K562 (cell line): ENCODE measurements around the gene FASTKD1. TPM values are rescaled to one million over a fixed set of nuclear protein-coding genes. Genes with fewer than 3 reads are reported as not detected.

Experiments
- ARHGAP35 ChIP-seq: fragments of 450-650 bp; IDR thresholded peaks from 2 replicates; pipeline ENCODE4 v1.6.1; 2018; ENCODE audit not compliant: partially characterized antibody
- CCAR2 ChIP-seq: fragments of 200-400 bp; formaldehyde crosslinking; IDR thresholded peaks from 2 replicates; pipeline ENCODE4 v1.6.1; 2017; ENCODE audit warnings: mild to moderate bottlenecking, low read depth, low read length
- CHCHD3 ChIP-seq: fragments of 250-450 bp; sonication (Bioruptor Pico); IDR thresholded peaks from 2 replicates; pipeline ENCODE4 v2.1.2; 2022; ENCODE audit warnings: mild to moderate bottlenecking
- CREM ChIP-seq: IDR thresholded peaks from 2 replicates; pipeline ENCODE4 v1.6.1; 2014; ENCODE audit warnings: antibody characterized with exemption, low read depth
- HDAC1 ChIP-seq, 2 experiments: fragments of 450-650 bp; IDR thresholded peaks; 2 replicates each; pipeline ENCODE4 v1.6.1; 2016 to 2017; ENCODE audit warnings: inconsistent platforms in 1 of 2, mild to moderate bottlenecking in 1 of 2, moderate library complexity in 1 of 2
- KAT8 ChIP-seq: fragments of 450-650 bp; IDR thresholded peaks from 2 replicates; pipeline ENCODE4 v1.6.1; 2016; ENCODE audit warnings: low read depth, mild to moderate bottlenecking
- L3MBTL2 ChIP-seq: fragments of 450-650 bp; IDR thresholded peaks from 2 replicates; pipeline ENCODE4 v1.6.1; 2016; ENCODE audit warnings: mild to moderate bottlenecking, moderate library complexity
- NR1H2 ChIP-seq: sonication (generic); formaldehyde crosslinking; IDR thresholded peaks from 2 replicates; pipeline ENCODE4 v1.4.0; 2020; ENCODE audit warnings: mild to moderate bottlenecking, missing genetic modification reagents
- NR2C2 ChIP-seq, 2 experiments: fragments of 200-800 bp in 1 of 2; sonication (Bioruptor generic) in 1 of 2; sonication (generic) in 1 of 2; formaldehyde crosslinking in 1 of 2; IDR thresholded peaks; 2 replicates each; pipeline versions ENCODE4 v1.6.1 to v1.8.0; 2016 to 2022; ENCODE audit warnings: mild to moderate bottlenecking in 1 of 2, missing compliant biosample characterization in 1 of 2, missing genetic modification characterization in 1 of 2, missing genetic modification reagents in 1 of 2
- POLR2G ChIP-seq: fragments of 200-400 bp; formaldehyde crosslinking; IDR thresholded peaks from 2 replicates; pipeline ENCODE4 v1.6.1; 2017; ENCODE audit warnings: low read depth, mild to moderate bottlenecking, antibody characterized with exemption, low read length, moderate library complexity
- RHOXF2B ChIP-seq: fragments of 250-450 bp; sonication (Bioruptor Pico); conservative IDR thresholded peaks from 2 replicates; pipeline ENCODE4 v1.5.1; 2021
- TAF15 ChIP-seq: fragments of 200-400 bp; formaldehyde crosslinking; IDR thresholded peaks from 2 replicates; pipeline ENCODE4 v1.6.1; 2017; ENCODE audit warnings: mild to moderate bottlenecking, low read depth, low read length, moderate library complexity
- TCF3 ChIP-seq: sonication (generic); formaldehyde crosslinking; IDR thresholded peaks from 2 replicates; pipeline ENCODE4 v1.4.0; 2020; ENCODE audit warnings: mild to moderate bottlenecking, missing genetic modification reagents
- TCF7 ChIP-seq: sonication (generic); IDR thresholded peaks from 2 replicates; pipeline ENCODE4 v1.6.1; 2016; ENCODE audit warnings: antibody characterized with exemption, borderline replicate concordance
- YY1 ChIP-seq, 3 experiments: IDR thresholded peaks; 2 replicates each; pipeline ENCODE4 v1.6.1; 2011; ENCODE audit warnings: low read length in 2 of 3, mild to moderate bottlenecking in 2 of 3, moderate library complexity in 2 of 3, borderline replicate concordance in 1 of 3, control low read depth in 1 of 3, low read depth in 1 of 3; ENCODE audit not compliant: insufficient read depth in 3 of 3, insufficient replicate concordance in 2 of 3, control insufficient read depth in 1 of 3, insufficient read length in 1 of 3; ENCODE audit errors: extremely low read depth in 1 of 3
- ZC3H11A ChIP-seq: IDR thresholded peaks from 2 replicates; pipeline ENCODE4 v1.6.1; 2012; ENCODE audit warnings: low read depth, low read length, improper control_type of control experiment
- ZFP1 ChIP-seq: fragments of 450-650 bp; formaldehyde crosslinking; IDR thresholded peaks from 2 replicates; pipeline ENCODE4 v1.4.0; 2020; ENCODE audit warnings: mild to moderate bottlenecking, mixed read lengths
- ZNF507 ChIP-seq: conservative IDR thresholded peaks from 2 replicates; pipeline ENCODE4 v1.6.1; 2017; ENCODE audit warnings: missing genetic modification characterization, missing compliant biosample characterization
- ZNF561 ChIP-seq: fragments of 450-650 bp; formaldehyde crosslinking; conservative IDR thresholded peaks from 2 replicates; pipeline ENCODE4 v1.4.0; 2020; ENCODE audit warnings: mild to moderate bottlenecking, moderate library complexity
- ZNF695 ChIP-seq: fragments of 450-650 bp; formaldehyde crosslinking; IDR thresholded peaks from 2 replicates; pipeline ENCODE4 v1.4.0; 2020; ENCODE audit warnings: mild to moderate bottlenecking, moderate library complexity
- ZSCAN32 ChIP-seq: fragments of 450-650 bp; formaldehyde crosslinking; IDR thresholded peaks from 2 replicates; pipeline ENCODE4 v1.4.0; 2020; ENCODE audit warnings: mild to moderate bottlenecking, moderate library complexity
- polyA plus RNA-seq, 8 experiments: library from polyadenylated mRNA; depleted of rRNA in 4 of 8; stranded (reverse) in 5 of 8; unstranded in 3 of 8; fragments of >200 nt; fragmentation: Nextera tagmentation in 2 of 8; fragmentation: Illumina TruSeq in 1 of 8; extraction: Ambion mirVana in 2 of 8; extraction: Trizol in 1 of 8; gene quantifications; 2 replicates each; pipeline versions ENCODE4 v1.2.1 to v1.2.3, GENCODE V29; 2011 to 2014; ENCODE audit warnings: inconsistent platforms in 1 of 8, missing spikeins in 1 of 8
- total RNA-seq, 7 experiments: library from RNA; depleted of rRNA in 6 of 7; stranded (reverse); fragments of >200 nt in 6 of 7; fragmentation: Illumina TruSeq in 2 of 7; extraction: Trizol in 2 of 7; gene quantifications; 2 replicates each; pipeline versions ENCODE4 v1.2.1 to v1.2.3, GENCODE V29; 2011 to 2021; ENCODE audit warnings: low replicate concordance in 1 of 7
- TF ChIP-seq, protein P1 (sequence below): sonication (generic); formaldehyde crosslinking; IDR thresholded peaks from 2 replicates; pipeline ENCODE4 v1.4.0; 2020; ENCODE audit warnings: mild to moderate bottlenecking, missing genetic modification reagents
- TF ChIP-seq, protein P2 (sequence below): sonication (generic); formaldehyde crosslinking; IDR thresholded peaks from 2 replicates; pipeline ENCODE4 v1.8.1; 2023; ENCODE audit warnings: mild to moderate bottlenecking, missing genetic modification reagents, moderate library complexity
- TF ChIP-seq, protein P3 (sequence below), 2 experiments: fragments of 450-650 bp; conservative IDR thresholded peaks; 2 replicates each; pipeline ENCODE4 v1.6.1; 2017; ENCODE audit warnings: mild to moderate bottlenecking in 2 of 2, moderate library complexity in 2 of 2

The FASTKD1 gene
- total and polyA plus RNA-seq, 9 of the 15 experiments (the other 6 are each of a cell fraction or from before 2014, with no cell fraction given) = 63.5 to 134 (median 119) TPM

DNA sequence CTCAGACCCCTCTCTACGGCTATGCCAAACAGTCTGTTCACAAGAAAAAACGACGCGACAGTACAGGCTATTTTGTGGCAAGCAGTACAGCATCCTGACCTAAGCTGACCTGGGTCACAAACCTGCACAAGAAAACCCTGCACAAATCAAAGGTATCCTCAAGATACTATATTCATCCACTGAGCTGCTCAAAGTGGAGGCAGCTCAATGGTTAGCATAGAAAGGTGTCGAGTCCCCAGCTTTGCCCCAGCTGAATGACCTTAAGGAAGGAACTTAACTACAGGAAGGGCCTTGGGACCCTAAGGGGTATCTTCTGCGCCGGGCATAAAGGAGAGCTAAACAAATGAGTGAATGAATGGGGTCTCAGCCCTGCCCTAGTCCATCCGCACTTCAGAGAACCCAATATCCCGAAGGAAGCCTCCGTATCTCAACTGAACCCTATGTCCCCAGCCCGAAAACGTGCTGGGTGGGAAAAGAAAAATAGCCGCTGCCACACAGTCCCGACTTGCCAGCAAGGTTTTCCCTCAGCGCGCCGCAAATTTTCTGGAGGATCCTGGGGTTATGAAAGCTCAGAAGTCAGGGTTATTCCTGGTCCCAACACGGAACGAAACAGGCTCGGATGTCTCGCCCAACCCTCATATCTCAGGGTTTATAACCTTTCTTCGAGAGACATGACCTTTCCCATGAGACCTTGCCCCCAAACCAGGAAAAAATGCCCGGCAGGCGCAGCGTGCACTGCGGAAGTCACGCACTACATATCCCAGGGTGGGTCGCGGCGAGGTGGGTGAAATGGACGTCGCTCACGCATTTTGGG is at the start of gene FASTKD1 (continued):
- TF ChIP-seq ZC3H11A = 0 out of 2 replicates have a peak, but pooled peaks have one; percentile 26
- no peak for TF ChIP-seq ZSCAN32 (CRISPR knock-in tag)
- no peak for TF ChIP-seq TAF15
- peak; percentile 93 for TF ChIP-seq NR1H2 (CRISPR knock-in tag)
- no peak; the same call in 1 of the 2 replicates for TF ChIP-seq TCF3
- peak in 1 of 2 experiments; percentile 59; a peak in 3 of 4 replicates for TF ChIP-seq HDAC1 (IDR thresholded peaks at IDR 0.05)
- TF ChIP-seq RHOXF2B = no peak
- TF ChIP-seq, protein P1, sequence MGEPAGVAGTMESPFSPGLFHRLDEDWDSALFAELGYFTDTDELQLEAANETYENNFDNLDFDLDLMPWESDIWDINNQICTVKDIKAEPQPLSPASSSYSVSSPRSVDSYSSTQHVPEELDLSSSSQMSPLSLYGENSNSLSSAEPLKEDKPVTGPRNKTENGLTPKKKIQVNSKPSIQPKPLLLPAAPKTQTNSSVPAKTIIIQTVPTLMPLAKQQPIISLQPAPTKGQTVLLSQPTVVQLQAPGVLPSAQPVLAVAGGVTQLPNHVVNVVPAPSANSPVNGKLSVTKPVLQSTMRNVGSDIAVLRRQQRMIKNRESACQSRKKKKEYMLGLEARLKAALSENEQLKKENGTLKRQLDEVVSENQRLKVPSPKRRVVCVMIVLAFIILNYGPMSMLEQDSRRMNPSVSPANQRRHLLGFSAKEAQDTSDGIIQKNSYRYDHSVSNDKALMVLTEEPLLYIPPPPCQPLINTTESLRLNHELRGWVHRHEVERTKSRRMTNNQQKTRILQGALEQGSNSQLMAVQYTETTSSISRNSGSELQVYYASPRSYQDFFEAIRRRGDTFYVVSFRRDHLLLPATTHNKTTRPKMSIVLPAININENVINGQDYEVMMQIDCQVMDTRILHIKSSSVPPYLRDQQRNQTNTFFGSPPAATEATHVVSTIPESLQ (CRISPR knock-in tag) = no peak
- no peak for TF ChIP-seq TCF7
- TF ChIP-seq ZNF561 = no peak
- TF ChIP-seq ZFP1 (CRISPR knock-in tag) = no peak
- TF ChIP-seq POLR2G = peak; percentile 81
- no peak for TF ChIP-seq CCAR2
- TF ChIP-seq, protein P2, sequence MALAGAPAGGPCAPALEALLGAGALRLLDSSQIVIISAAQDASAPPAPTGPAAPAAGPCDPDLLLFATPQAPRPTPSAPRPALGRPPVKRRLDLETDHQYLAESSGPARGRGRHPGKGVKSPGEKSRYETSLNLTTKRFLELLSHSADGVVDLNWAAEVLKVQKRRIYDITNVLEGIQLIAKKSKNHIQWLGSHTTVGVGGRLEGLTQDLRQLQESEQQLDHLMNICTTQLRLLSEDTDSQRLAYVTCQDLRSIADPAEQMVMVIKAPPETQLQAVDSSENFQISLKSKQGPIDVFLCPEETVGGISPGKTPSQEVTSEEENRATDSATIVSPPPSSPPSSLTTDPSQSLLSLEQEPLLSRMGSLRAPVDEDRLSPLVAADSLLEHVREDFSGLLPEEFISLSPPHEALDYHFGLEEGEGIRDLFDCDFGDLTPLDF (CRISPR knock-in tag) = peak; percentile 80
- no peak for TF ChIP-seq ZNF507
- TF ChIP-seq KAT8 = no peak
- peak; percentile 78 to 98 (median 96) for TF ChIP-seq YY1 (IDR thresholded peaks at IDR 0.05; ENCODE audit: borderline replicate concordance in 1 of 3, control insufficient read depth in 1 of 3, extremely low read depth in 1 of 3, insufficient read depth in 3 of 3, insufficient read length in 1 of 3, insufficient replicate concordance in 2 of 3, low read depth in 1 of 3, low read length in 2 of 3)
- peak; percentile 81 for TF ChIP-seq L3MBTL2
- TF ChIP-seq ZNF695 (CRISPR knock-in tag) = no peak
- TF ChIP-seq CREM = peak; percentile 98
- TF ChIP-seq, protein P3, sequence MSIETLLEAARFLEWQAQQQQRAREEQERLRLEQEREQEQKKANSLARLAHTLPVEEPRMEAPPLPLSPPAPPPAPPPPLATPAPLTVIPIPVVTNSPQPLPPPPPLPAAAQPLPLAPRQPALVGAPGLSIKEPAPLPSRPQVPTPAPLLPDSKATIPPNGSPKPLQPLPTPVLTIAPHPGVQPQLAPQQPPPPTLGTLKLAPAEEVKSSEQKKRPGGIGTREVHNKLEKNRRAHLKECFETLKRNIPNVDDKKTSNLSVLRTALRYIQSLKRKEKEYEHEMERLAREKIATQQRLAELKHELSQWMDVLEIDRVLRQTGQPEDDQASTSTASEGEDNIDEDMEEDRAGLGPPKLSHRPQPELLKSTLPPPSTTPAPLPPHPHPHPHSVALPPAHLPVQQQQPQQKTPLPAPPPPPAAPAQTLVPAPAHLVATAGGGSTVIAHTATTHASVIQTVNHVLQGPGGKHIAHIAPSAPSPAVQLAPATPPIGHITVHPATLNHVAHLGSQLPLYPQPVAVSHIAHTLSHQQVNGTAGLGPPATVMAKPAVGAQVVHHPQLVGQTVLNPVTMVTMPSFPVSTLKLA (conservative IDR thresholded peaks at IDR 0.05) = peak; percentile 95 to 97
- no peak for TF ChIP-seq ARHGAP35
- peak; percentile 81; the same call in 1 of the 2 replicates for TF ChIP-seq CHCHD3
- TF ChIP-seq NR2C2 (CRISPR knock-in tag; IDR thresholded peaks at IDR 0.05) = peak; percentile 95
- peak; percentile 99 for TF ChIP-seq NR2C2 (tag; IDR thresholded peaks at IDR 0.05)
